Fibroblast of peridontal ligament (primary cell): Measurements from ENCODE around the gene PTPN14.

Source experiments
- DNase-seq: peaks from one replicate; pipeline ENCODE4 v3.0.0-alpha.2; 2010; ENCODE audit errors: extremely low read depth

Gene PTPN14

GRCh38 chr1:214476229-214476985 is 75.0 kb downstream of the PTPN14 start:
- no peak for DNase-seq

- DNase-seq: no peak
Measured at GRCh38 chr1:214475746-214476145, 75.7 kb downstream of the PTPN14 start.

- no peak for DNase-seq
Measured at GRCh38 chr1:214475331-214475730, 76.1 kb downstream of the PTPN14 start.

GRCh38 chr1:214474467-214474866 is 76.9 kb downstream of the PTPN14 start:
- no peak for DNase-seq

- DNase-seq: no peak
Measured at GRCh38 chr1:214473862-214474261, 77.5 kb downstream of the PTPN14 start.

GRCh38 chr1:214473387-214473786 is 78.0 kb downstream of the PTPN14 start:
- DNase-seq: peak; percentile 84

- DNase-seq: peak; percentile 63
Measured at GRCh38 chr1:214472364-214472763, 79.0 kb downstream of the PTPN14 start.

GRCh38 chr1:214471458-214471857 is 79.9 kb downstream of the PTPN14 start:
- no peak for DNase-seq

- DNase-seq: no peak
Measured at GRCh38 chr1:214470132-214470531, 81.3 kb downstream of the PTPN14 start.

GRCh38 chr1:214469290-214469689 is 82.1 kb downstream of the PTPN14 start:
- DNase-seq: no peak

GRCh38 chr1:214467078-214467585 is 84.3 kb downstream of the PTPN14 start:
- no peak for DNase-seq

- DNase-seq: no peak
Measured at GRCh38 chr1:214466403-214467077, 84.9 kb downstream of the PTPN14 start.

GRCh38 chr1:214464445-214465287 is 86.7 kb downstream of the PTPN14 start:
- no peak for DNase-seq

GRCh38 chr1:214463596-214463995 is 87.8 kb downstream of the PTPN14 start:
- DNase-seq: no peak

- no peak for DNase-seq
Measured at GRCh38 chr1:214462882-214463281, 88.5 kb downstream of the PTPN14 start.

- no peak for DNase-seq
Measured at GRCh38 chr1:214461305-214461704, 90.1 kb downstream of the PTPN14 start.

- no peak for DNase-seq
Measured at GRCh38 chr1:214460304-214460916, 91.0 kb downstream of the PTPN14 start.

- DNase-seq: no peak
Measured at GRCh38 chr1:214459895-214460294, 91.5 kb downstream of the PTPN14 start.

- DNase-seq: no peak
Measured at GRCh38 chr1:214458541-214458940, 92.9 kb downstream of the PTPN14 start.

- DNase-seq: no peak
Measured at GRCh38 chr1:214455971-214456867, 95.2 kb downstream of the PTPN14 start.

- no peak for DNase-seq
Measured at GRCh38 chr1:214455479-214455878, 95.9 kb downstream of the PTPN14 start.
